HG03066 (cell line): ENCODE data around the gene HTR2B.
"Not testable (repeated sequence)": the region's sequence is repeated elsewhere in the genome, so short reads cannot be mapped to it uniquely, and the experiment has no call there.

Experiments
- ATAC-seq: cut with Tn5 transposase; IDR thresholded peaks from one replicate; pipeline ENCODE4 v1.9.1; 2021; ENCODE audit warnings: low read depth; ENCODE audit not compliant: unreplicated experiment

The HTR2B gene

DNA sequence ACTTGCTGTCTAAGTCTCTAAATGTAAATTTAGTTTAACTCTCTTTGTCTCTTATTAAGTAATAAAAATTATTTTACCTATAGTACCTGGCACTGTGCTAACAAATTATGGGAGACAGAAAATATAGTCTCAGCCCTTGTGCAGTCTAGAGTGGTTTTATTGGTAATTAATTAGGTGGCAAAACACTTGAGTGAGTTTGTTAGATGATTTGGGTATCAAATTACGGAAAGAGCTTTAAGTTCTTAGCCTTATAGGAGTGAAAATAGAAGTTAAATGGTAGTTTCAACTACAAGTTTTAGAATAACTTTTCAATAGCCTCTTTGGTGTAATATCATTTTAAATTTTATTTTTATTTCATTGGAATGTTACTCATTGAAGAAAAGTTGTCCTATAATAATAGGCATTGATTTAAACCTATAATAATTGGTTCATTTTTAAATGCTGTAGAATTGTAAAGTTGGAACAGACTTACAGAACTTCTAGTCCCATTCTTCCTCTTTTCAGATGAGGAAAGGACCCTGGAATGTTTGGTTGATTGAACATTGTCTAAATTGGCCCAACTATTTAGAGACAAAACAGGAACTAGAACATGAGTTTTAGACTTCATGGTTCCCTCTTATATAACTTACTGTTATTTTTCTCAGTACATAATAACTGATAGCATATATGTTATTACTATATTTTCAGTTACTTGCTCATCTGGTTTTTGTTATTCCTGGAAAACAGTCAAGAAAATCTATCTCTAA, 10.2 kb upstream of the HTR2B start:
- ATAC-seq: no peak

DNA sequence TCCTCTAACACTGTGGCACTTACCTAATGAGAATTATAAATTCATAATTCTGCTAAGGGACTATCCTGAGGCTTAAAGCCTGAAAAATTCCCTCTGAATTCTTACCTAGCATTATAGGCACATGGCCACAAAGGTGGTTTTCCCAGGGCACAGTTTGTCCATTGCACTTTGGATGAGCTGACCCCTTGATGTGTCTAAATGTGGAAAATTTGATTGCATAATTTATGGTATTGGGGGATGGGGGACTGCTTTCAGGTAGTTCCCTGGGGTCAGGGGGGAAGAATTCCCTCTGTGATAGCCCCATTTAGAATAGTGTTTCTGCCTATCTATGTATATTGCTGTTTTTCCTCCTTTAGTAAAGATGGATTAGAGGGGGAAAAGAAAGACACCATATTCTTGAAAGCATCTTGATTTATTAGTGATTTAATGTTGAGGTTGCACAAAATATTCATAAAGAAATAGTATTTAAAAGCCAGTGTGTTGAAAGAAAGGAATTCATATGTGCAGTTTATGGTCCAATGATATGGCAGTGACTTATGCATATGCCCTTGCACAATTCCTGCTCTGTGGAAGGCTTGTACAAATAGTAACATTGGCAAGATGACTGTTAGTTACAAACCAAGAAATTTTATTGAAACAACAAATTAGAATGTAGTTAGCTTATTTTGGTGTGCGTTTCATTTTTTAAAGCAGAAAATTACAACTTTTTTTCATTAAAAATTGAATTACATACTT, 8.7 kb upstream of the HTR2B start:
- no peak for ATAC-seq

DNA sequence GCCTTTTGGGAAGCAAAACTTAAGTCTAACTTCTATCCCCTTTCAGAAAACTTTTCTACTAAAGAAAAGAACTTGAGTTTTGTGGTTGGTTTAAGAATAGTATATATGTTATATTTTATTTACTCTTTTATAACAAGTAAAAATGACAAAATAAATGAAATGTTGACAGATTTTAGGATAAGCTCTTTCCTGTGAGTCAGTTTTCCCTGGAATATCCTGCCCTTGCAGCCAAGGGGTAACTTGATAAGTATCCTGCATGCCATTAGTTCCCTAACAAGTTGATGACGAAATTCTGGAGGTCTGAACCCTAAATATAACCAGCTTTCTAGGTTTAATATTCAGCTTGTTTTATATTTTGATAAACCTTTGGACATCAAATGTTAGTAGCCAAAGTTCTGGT, 7.3 kb upstream of the HTR2B start:
- ATAC-seq: no peak

DNA sequence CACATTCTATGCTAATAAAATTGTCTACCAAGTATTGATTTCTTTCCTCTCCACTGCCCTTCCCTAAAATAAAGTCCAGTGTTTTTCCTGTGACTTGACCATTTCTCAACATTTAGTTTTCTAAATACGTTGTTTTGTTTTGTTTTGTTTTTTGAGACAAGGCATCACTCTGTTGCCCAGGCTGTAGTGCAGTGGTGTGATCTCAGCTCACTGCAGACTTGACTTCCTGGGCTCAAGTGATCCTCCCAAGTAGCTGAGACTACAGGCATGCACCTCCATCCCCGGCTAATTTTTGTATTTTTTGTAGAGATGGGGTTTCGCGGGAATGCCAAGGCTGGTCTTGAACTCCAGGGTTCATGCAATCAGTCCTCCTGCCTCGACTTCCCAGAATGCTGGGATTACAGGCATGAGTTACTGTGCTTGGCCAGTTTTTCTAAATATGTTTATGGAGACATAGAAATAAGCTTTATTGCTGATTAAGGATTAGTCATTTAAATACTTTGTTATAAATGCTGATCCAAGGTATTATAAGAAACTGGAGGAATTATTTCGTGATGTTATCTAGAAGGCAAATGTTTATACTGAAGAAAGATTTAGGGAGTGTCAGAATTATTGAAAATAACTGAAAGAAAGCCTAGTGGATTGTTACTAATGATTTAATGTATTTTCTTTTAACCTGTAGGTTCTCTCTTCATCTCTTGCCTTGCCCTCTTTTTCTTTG, 5.7 kb upstream of the HTR2B start:
- no peak for ATAC-seq

GRCh38 chr2:231129216-231129615, 4.4 kb upstream of the HTR2B start:
- no peak for ATAC-seq

DNA sequence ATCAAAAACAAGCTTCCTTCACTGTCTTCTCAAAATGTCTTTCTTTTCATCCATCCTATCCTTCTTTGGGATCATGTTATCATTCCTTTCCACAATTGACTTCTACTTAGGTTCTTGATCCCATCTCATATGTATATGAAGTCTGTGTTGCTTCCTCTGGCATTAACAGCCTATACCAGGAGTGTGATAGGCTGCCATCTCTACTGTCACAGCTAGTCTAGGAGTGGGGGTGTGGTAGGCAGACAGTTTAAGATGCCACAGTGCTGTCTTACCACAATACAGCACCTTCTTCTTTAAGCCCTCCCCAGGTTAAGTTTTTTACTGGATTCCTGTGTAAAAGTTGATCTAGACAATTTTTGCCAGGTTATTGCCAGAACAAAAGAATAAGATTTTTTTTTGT, 3.7 kb upstream of the HTR2B start:
- no peak for ATAC-seq

DNA sequence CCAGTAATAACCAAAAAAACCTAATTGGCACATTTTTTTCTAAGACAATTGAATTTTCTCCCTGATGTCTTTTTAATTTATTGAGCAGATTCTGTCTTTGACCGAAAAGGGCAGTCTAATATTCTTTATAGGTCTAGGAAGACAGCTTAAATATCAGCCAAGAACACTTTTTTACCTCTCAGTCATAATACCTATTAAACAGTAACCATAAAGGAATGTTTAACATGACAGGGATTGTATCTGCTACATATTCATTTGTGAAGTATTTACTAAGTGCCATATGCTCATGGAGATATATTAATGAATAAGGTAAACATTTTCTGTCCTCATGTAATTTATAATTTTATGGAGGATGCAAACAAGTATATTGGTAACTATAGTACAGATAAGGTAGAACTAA, 3.1 kb upstream of the HTR2B start:
- no peak for ATAC-seq

- no peak for ATAC-seq
Measured at GRCh38 chr2:231127480-231127879, 2.6 kb upstream of the HTR2B start.

GRCh38 chr2:231126123-231126522, 1.3 kb upstream of the HTR2B start:
- ATAC-seq: no peak

DNA sequence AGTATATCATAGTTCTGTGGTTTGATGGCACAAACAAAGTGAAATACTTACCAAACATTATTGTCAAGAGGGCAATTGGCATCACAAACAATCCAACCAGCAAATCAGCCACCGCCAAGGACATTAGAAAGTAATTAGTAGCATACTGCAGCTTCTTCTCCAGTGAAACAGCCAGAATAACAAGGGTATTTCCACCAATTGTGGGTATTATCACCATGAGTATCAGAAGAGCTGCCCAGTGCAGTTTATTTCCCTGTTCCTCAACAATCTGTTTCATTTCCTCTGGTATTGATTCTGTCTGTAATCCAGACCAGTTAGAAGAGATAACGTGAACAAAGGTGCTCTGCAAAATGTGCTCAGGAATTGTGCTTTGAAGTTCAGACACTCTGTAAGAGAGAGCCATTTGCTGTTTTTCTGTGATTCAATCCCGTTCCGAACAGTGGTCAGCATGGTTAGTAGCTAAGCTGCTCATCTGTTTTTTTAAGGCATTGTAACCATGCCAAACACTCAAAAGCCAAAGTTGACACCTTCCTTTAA, 1.4 kb downstream of the HTR2B start:
- ATAC-seq: no peak

DNA sequence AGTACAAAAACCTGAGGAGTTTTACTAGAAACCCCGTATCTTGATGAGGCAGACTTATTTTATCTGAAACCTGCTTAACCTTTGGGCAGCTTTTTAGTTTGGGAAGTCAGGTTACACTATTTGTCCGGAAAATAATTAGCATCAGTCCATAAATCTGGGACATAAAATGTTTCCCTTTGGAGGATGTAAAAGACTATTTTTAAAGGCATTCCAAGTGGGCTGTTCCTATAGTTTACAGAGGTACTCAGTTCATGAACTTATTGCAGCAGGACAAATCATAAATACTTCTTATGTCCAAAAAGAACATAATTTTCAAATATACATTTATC, 6.3 kb downstream of the HTR2B start:
- ATAC-seq: no peak

DNA sequence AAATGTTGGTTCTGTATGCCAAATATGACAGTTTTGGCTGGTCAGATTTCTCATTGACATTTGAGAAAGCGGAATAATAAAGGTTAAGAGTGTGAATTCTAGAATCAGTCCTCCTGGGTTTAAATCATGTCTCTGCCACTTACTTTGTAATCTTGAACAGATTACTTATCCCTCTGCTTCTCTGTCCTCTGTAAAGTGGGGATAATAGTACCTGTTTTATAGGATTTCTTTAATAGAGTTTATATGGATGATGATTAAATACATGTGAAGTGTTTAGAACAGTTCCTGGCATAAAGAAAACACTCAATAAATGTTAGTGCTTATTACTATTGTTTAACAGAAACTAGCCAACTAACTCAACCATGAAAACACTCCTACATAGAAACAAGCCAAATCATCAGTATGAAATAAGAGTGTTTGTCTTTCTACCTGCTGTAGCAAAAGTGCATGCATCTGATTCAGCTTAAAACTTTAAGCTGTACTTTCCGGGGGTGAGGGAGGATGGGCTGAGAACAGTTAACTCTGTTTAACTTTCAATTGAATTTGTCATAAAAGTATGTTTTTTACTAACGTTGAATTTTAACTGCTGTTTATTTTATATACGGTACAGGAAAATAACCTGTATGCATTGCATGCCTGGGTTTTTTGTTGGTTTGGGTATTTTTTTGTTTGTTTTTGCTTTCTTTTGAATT, 6.8 kb downstream of the HTR2B start:
- no peak for ATAC-seq

DNA sequence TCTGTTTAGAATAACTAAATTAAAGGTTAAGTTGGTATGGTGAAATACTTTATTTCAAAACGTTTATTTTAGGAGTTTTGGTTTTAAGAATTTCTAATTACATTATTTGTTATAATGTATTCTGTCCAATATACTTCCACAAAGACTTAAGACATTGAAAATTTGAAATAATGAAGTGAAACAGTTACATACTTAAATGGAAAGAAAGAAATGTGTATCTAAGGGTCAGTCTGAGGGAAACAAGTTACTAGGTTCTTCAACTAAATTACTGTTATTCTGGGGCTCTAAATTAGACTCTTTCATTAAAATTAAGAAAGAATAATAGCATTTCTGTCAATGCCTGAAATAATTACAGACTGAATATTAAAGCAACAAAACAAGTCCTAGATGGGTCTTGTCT, 7.7 kb downstream of the HTR2B start:
- ATAC-seq: no peak

DNA sequence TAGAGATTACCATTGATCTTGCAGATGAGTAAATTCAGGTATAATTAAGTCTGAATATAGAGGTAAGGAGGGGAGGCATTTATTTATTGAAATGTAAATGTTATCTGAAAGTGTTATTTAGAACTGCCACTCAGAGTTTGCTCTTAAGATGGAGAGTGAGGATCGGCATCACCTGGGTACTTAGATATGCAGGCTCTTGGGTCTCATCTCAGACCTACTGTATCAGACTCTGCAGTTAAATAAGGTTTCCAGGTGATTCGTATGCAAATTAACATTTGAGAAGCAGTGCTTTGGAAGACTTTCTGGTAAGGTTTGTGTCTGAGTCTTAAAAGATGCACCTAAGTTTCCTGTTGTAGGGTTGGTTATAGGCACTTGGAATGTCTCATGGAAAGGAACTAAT, 9.2 kb downstream of the HTR2B start:
- no peak for ATAC-seq

- ATAC-seq: no peak
Measured at GRCh38 chr2:231113489-231113888, 11.4 kb downstream of the HTR2B start.

- no peak for ATAC-seq
Measured at GRCh38 chr2:231111987-231112386, 12.9 kb downstream of the HTR2B start.

DNA sequence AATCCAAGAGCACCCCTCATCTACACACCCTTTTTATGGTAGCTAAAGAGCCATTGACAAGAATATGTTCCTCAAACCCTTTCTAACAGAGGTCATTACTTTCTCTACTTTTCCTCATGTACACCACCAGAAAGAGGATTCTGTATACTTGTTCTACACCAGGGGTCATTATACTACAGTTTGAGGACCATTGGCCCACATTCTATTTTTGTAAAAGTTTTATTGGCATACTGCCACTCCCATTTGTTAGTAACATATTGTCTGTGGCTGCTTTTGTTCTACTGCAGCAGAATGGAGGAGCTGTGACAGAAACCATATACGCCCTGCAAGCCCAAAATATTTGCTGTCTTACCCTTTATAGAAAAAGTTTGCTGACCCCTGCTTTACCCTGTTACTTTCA, 14.3 kb downstream of the HTR2B start:
- ATAC-seq: no peak

DNA sequence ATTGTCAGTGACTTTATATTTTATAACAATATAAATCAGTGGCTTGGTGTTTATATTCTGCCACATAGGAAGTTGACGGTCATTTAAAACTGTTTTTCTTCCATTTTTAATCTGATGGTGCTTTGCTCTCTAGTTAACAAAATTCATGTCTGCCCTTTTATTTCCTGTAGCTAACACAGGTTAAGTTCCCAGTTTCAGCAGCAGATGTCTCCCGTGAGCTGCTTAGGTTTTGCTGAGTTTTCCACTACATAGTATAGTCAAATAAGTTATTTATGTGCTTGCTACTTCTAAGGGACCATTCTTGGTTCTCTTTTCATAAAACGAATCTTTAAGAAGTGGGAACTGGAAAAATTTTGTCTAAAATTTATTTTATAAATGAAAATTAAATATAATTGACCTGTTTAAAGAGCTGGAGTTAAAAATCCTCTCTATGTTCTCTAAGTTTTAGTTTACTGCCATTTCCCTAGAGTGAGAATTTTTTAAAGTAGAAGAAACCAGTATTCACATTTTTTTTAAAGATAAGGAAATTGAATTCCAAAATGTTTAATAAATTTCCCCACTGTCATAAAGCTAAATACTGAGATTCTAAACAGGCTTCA, 20.6 kb downstream of the HTR2B start:
- ATAC-seq: no peak

- ATAC-seq: no peak
Measured at GRCh38 chr2:231102772-231103171, 22.1 kb downstream of the HTR2B start.

- ATAC-seq: no peak
Measured at GRCh38 chr2:231100990-231101389, 23.9 kb downstream of the HTR2B start.

- ATAC-seq: not testable (repeated sequence)
Measured at GRCh38 chr2:231100321-231100720, 24.5 kb downstream of the HTR2B start.
